ENCODE data around the gene MTAP. TPM values are rescaled to one million over a fixed set of nuclear protein-coding genes. Genes with fewer than 3 reads are reported as not detected.

MTAP gene
- total RNA-seq, 2 experiments from 2014 or later: 17.2 to 17.8 TPM

- no peak for ATAC-seq (ENCODE audit: poor library complexity)
- Histone ChIP-seq H3K4me3 (ENCODE audit: low read length) (no peak overlapping the region), H3K27ac (ENCODE audit: low read depth in 1 of 2, low read length in 2 of 2) (no peak overlapping the region), H3K4me1 (ENCODE audit: insufficient read depth, low read length) (no peaks in the 10 kb centered on the region), H3K9me3 (ENCODE audit: control insufficient read depth in 1 of 2, insufficient read depth in 1 of 2, low read length in 2 of 2) (peaks cover 19 to 41% of the 10 kb centered on the region in 2 experiments), H3K27me3 (ENCODE audit: control insufficient read depth in 1 of 2, insufficient read depth in 2 of 2, low read length in 2 of 2) (no peaks in the 10 kb centered on the region), H3K36me3 (ENCODE audit: insufficient read depth, low read length) (no peaks in the 10 kb centered on the region)
- no peak overlapping the region for H3K4me3 Mint-ChIP-seq
- intact Hi-C loops (cut with DNase I, micrococcal nuclease): no loop called here
- CTCF ChIA-PET: no interaction called here
- H3K4me1 Mint-ChIP-seq (ENCODE audit: low read depth): no peaks in the 10 kb centered on the region
- no peak overlapping the region for H3K27ac Mint-ChIP-seq
- POLR2A ChIA-PET: no interaction called here
- DNase-seq: no peak
- TF ChIP-seq CTCF (IDR thresholded peaks at IDR 0.05): no peak
- H3K27me3 Mint-ChIP-seq: no peaks in the 10 kb centered on the region
- H3K36me3 Mint-ChIP-seq (ENCODE audit: low read depth): peaks cover 83% of the 10 kb centered on the region
- peaks cover 42% of the 10 kb centered on the region for H3K9me3 Mint-ChIP-seq
Measured at GRCh38 chr9:21904776-21905175, 102.3 kb downstream of the MTAP start.

- no peak overlapping the region for H3K4me3 ChIP-seq (ENCODE audit: low read length)
- no peak overlapping the region for H3K27ac ChIP-seq (ENCODE audit: low read depth in 1 of 2, low read length in 2 of 2)
- intact Hi-C loops (cut with DNase I, micrococcal nuclease): no loop called here
- peaks cover 19 to 37% of the 10 kb centered on the region in 2 experiments for H3K9me3 ChIP-seq (ENCODE audit: control insufficient read depth in 1 of 2, insufficient read depth in 1 of 2, low read length in 2 of 2)
- H3K27me3 ChIP-seq (ENCODE audit: control insufficient read depth in 1 of 2, insufficient read depth in 2 of 2, low read length in 2 of 2): no peaks in the 10 kb centered on the region
- POLR2A ChIA-PET: no interaction called here
- H3K4me1 ChIP-seq (ENCODE audit: insufficient read depth, low read length): no peaks in the 10 kb centered on the region
- no peak for TF ChIP-seq CTCF (IDR thresholded peaks at IDR 0.05)
- ATAC-seq (ENCODE audit: poor library complexity): no peak
- CTCF ChIA-PET: no interaction called here
- peaks cover 30% of the 10 kb centered on the region for H3K9me3 Mint-ChIP-seq
- H3K4me3 Mint-ChIP-seq: no peak overlapping the region
- DNase-seq: no peak
- H3K4me1 Mint-ChIP-seq (ENCODE audit: low read depth): no peaks in the 10 kb centered on the region
- H3K27me3 Mint-ChIP-seq: no peaks in the 10 kb centered on the region
- no peak overlapping the region for H3K27ac Mint-ChIP-seq
- no peaks in the 10 kb centered on the region for H3K36me3 ChIP-seq (ENCODE audit: insufficient read depth, low read length)
- H3K36me3 Mint-ChIP-seq (ENCODE audit: low read depth): peaks cover 84% of the 10 kb centered on the region
Measured at GRCh38 chr9:21906213-21906612, 103.8 kb downstream of the MTAP start.

GRCh38 chr9:21906881-21907280 is 104.4 kb downstream of the MTAP start:
- intact Hi-C loops (cut with DNase I, micrococcal nuclease): no loop called here
- H3K9me3 ChIP-seq (ENCODE audit: control insufficient read depth in 1 of 2, insufficient read depth in 1 of 2, low read length in 2 of 2): peaks cover 19 to 31% of the 10 kb centered on the region in 2 experiments
- H3K36me3 ChIP-seq (ENCODE audit: insufficient read depth, low read length): no peaks in the 10 kb centered on the region
- DNase-seq (no peak), ATAC-seq (ENCODE audit: poor library complexity) (no peak)
- H3K4me3 ChIP-seq (ENCODE audit: low read length): no peak overlapping the region
- ChIA-PET POLR2A (no interaction called here), CTCF (no interaction called here)
- H3K4me1 ChIP-seq (ENCODE audit: insufficient read depth, low read length): no peaks in the 10 kb centered on the region
- Mint-ChIP-seq H3K36me3 (ENCODE audit: low read depth) (peaks cover 84% of the 10 kb centered on the region), H3K27ac (no peak overlapping the region), H3K4me3 (no peak overlapping the region), H3K4me1 (ENCODE audit: low read depth) (no peaks in the 10 kb centered on the region), H3K9me3 (peaks cover 30% of the 10 kb centered on the region), H3K27me3 (no peaks in the 10 kb centered on the region)
- H3K27me3 ChIP-seq (ENCODE audit: control insufficient read depth in 1 of 2, insufficient read depth in 2 of 2, low read length in 2 of 2): no peaks in the 10 kb centered on the region
- no peak for TF ChIP-seq CTCF (IDR thresholded peaks at IDR 0.05)
- H3K27ac ChIP-seq (ENCODE audit: low read depth in 1 of 2, low read length in 2 of 2): no peak overlapping the region
